HCT116 (cell line): Measurements from ENCODE around the gene PAQR4. TPM values are rescaled to one million over a fixed set of nuclear protein-coding genes. Genes with fewer than 3 reads are reported as not detected.

ENCODE experiments used
- ATAC-seq: fragments of 200-7000 bp; cut with Tn5 transposase; 2 replicates; pipeline ENCODE4 v1.9.1; 2020; ENCODE audit warnings: mild to moderate bottlenecking, moderate library complexity
- BruUV-seq: library from RNA; stranded (reverse); fragments of 400-500 nt; replicated peaks from 2 replicates; lab custom pipeline; 2021; lab: Mats Ljungman, UMichigan
- CTCF ChIA-PET: fragments of 300-600 bp; sonication (Branson Sonifier 250); formaldehyde crosslinking; loops from one replicate; lab custom pipeline; 2021; ENCODE audit warnings: antibody characterized with exemption; lab: Charles Lee
- POLR2A ChIA-PET: fragments of 300-600, 350-600 bp; sonication (Branson Sonifier 250); formaldehyde crosslinking; loops from one replicate; lab custom pipeline; 2021; ENCODE audit warnings: antibody characterized with exemption; lab: Charles Lee
- RAD21 ChIA-PET, 2 experiments: fragments of 300-600 bp; sonication (Branson Sonifier 250); formaldehyde crosslinking; loops; one replicate each; lab custom pipeline; 2023; ENCODE audit warnings: low total read pairs in 2 of 2; ENCODE audit not compliant: uncharacterized antibody in 2 of 2, unreplicated experiment in 2 of 2, low non-redundant PET in 1 of 2; lab: Charles Lee
- DNase-seq: peaks from one replicate; pipeline ENCODE4 v3.0.0-alpha.2; 2010; ENCODE audit warnings: low read depth, low spot score
- H2AFZ ChIP-seq: fragments of 200-600 bp; shearing (Covaris generic), sonication (generic); 2 replicates; pipeline ENCODE4 v1.6.1; 2017; ENCODE audit warnings: low read depth, mixed run types, mixed read lengths, antibody characterized with exemption, low read length; ENCODE audit not compliant: poor library complexity, severe bottlenecking
- H3K27ac ChIP-seq: 2 replicates; pipeline ENCODE4 v1.5.1; 2012; ENCODE audit warnings: low read depth, low read length
- H3K27me3 ChIP-seq: fragments of 200-600 bp; sonication (generic); 2 replicates; pipeline ENCODE4 v1.6.1; 2016; ENCODE audit warnings: mixed run types, low read length, mixed read lengths; ENCODE audit not compliant: insufficient read depth
- H3K36me3 ChIP-seq, 2 experiments: fragments of 200-500 bp in 1 of 2; fragments of 200-600 bp in 1 of 2; sonication (Bioruptor generic) in 1 of 2; sonication (generic) in 1 of 2; 2 replicates each; pipeline versions ENCODE4 v1.5.1 to v1.6.1; 2014 to 2016; ENCODE audit warnings: low read length in 2 of 2, inconsistent platforms in 1 of 2, mixed read lengths in 1 of 2, mixed run types in 1 of 2; ENCODE audit not compliant: insufficient read depth in 2 of 2, control insufficient read depth in 1 of 2
- H3K4me1 ChIP-seq, 2 experiments: fragments of 200-600 bp in 1 of 2; sonication (generic) in 1 of 2; 2 replicates each; pipeline versions ENCODE4 v1.5.1 to v1.6.1; 2012 to 2017; ENCODE audit warnings: low read length in 2 of 2, inconsistent platforms in 1 of 2, mild to moderate bottlenecking in 1 of 2, mixed read lengths in 1 of 2, mixed run types in 1 of 2, moderate library complexity in 1 of 2; ENCODE audit not compliant: insufficient read depth in 2 of 2, control insufficient read depth in 1 of 2
- H3K4me2 ChIP-seq: fragments of 200-600 bp; sonication (generic); 2 replicates; pipeline ENCODE4 v1.6.1; 2017; ENCODE audit warnings: mixed run types, low read length, mixed read lengths
- H3K4me3 ChIP-seq, 2 experiments: fragments of 200-600 bp in 1 of 2; sonication (generic) in 1 of 2; replicated peaks in 1 of 2; 2 replicates each; pipeline ENCODE4 v1.5.1; 2011 to 2016; ENCODE audit warnings: low read length in 2 of 2, control low read depth in 1 of 2, low read depth in 1 of 2, mild to moderate bottlenecking in 1 of 2, mixed read lengths in 1 of 2, mixed run types in 1 of 2
- H3K79me2 ChIP-seq: fragments of 200-600 bp; sonication (generic); 2 replicates; pipeline ENCODE4 v1.6.1; 2017; ENCODE audit warnings: mild to moderate bottlenecking, mixed run types, low read length, moderate library complexity, mixed read lengths; ENCODE audit not compliant: insufficient read depth
- H3K9ac ChIP-seq: fragments of 200-600 bp; sonication (generic); 2 replicates; pipeline ENCODE4 v1.6.1; 2016; ENCODE audit warnings: low read length, mixed read lengths
- H3K9me2 ChIP-seq: fragments of 200-600 bp; sonication (generic), shearing (Covaris generic); 2 replicates; pipeline ENCODE4 v1.6.1; 2017; ENCODE audit warnings: mixed run types, mild to moderate bottlenecking, moderate library complexity; ENCODE audit not compliant: insufficient read depth
- H3K9me3 ChIP-seq, 2 experiments: fragments of 200-500 bp in 1 of 2; fragments of 200-600 bp in 1 of 2; sonication (Bioruptor generic) in 1 of 2; sonication (generic) in 1 of 2; 2 replicates each; pipeline ENCODE4 v1.6.1; 2014 to 2017; ENCODE audit warnings: low read length in 2 of 2, mixed read lengths in 2 of 2, inconsistent platforms in 1 of 2, low read depth in 1 of 2, mild to moderate bottlenecking in 1 of 2, mixed run types in 1 of 2, moderate library complexity in 1 of 2; ENCODE audit not compliant: control insufficient read depth in 1 of 2, insufficient read depth in 1 of 2
- H4K20me1 ChIP-seq: fragments of 200-600 bp; sonication (generic), shearing (Covaris generic); 2 replicates; pipeline ENCODE4 v1.6.1; 2017; ENCODE audit warnings: mixed run types, mild to moderate bottlenecking, moderate library complexity; ENCODE audit not compliant: insufficient read depth
- CEBPB ChIP-seq: IDR thresholded peaks from 2 replicates; pipeline ENCODE4 v1.6.1; 2012; ENCODE audit warnings: low read depth
- ELF1 ChIP-seq: IDR thresholded peaks from 2 replicates; pipeline ENCODE4 v1.6.1; 2012; ENCODE audit warnings: low read depth, borderline replicate concordance
- EZH2 ChIP-seq: fragments of 200-600 bp; sonication (generic); IDR thresholded peaks from 2 replicates; pipeline ENCODE4 v1.6.1; 2017; ENCODE audit warnings: antibody characterized with exemption, mixed run types
- EZH2phosphoT487 ChIP-seq: fragments of 200-600 bp; IDR thresholded peaks from 2 replicates; pipeline ENCODE4 v1.6.1; 2018; ENCODE audit warnings: antibody characterized with exemption, borderline replicate concordance
- FOSL1 ChIP-seq: IDR thresholded peaks from 2 replicates; pipeline ENCODE4 v1.6.1; 2012; ENCODE audit warnings: low read depth
- POLR2AphosphoS5 ChIP-seq: IDR thresholded peaks from 2 replicates; pipeline ENCODE4 v1.6.1; 2011; ENCODE audit warnings: mild to moderate bottlenecking, low read depth, low read length, moderate library complexity
- RAD21 ChIP-seq: IDR thresholded peaks from 2 replicates; pipeline ENCODE4 v1.6.1; 2012; ENCODE audit warnings: low read depth, mild to moderate bottlenecking
- REST ChIP-seq: IDR thresholded peaks from 2 replicates; pipeline ENCODE4 v1.6.1; 2012; ENCODE audit warnings: low read depth
- SP1 ChIP-seq: IDR thresholded peaks from 2 replicates; pipeline ENCODE4 v1.6.1; 2012; ENCODE audit warnings: low read depth
- TCF7L2 ChIP-seq: IDR thresholded peaks from 2 replicates; pipeline ENCODE4 v1.7.0; 2011; ENCODE audit warnings: borderline replicate concordance, inconsistent platforms; ENCODE audit not compliant: insufficient read depth, insufficient read length; ENCODE audit errors: extremely low read depth
- YY1 ChIP-seq: IDR thresholded peaks from 2 replicates; pipeline ENCODE4 v1.6.1; 2011; ENCODE audit warnings: low read length, low read depth, moderate library complexity, mild to moderate bottlenecking; ENCODE audit not compliant: insufficient replicate concordance; ENCODE audit errors: extremely low read depth
- ZFX ChIP-seq: fragments of 450-650 bp; IDR thresholded peaks from 2 replicates; pipeline ENCODE4 v1.6.1; 2017
- ZNF274 ChIP-seq: fragments of 200-500 bp; sonication (Bioruptor generic); IDR thresholded peaks from 2 replicates; pipeline ENCODE4 v1.6.1; 2014; ENCODE audit warnings: mild to moderate bottlenecking, low read depth, low read length, inconsistent platforms
- intact Hi-C: fragments of 100-400 bp; cut with micrococcal nuclease; formaldehyde crosslinking; loops from 2 replicates; pipeline ENCODE4 v1.10.0; 2022
- total RNA-seq: library from RNA; stranded (reverse); gene quantifications from one replicate; pipeline ENCODE4 v1.2.1, GENCODE V29; 2021; ENCODE audit not compliant: unreplicated experiment
- TF ChIP-seq, protein P1 (sequence below): IDR thresholded peaks from 2 replicates; pipeline ENCODE4 v1.6.1; 2011; ENCODE audit warnings: mild to moderate bottlenecking, low read length, moderate library complexity; ENCODE audit not compliant: insufficient replicate concordance; ENCODE audit errors: extremely low read depth
- TF ChIP-seq, protein P2 (sequence below), 3 experiments: fragments of 200-600 bp in 1 of 3; sonication (generic) in 1 of 3; IDR thresholded peaks in 2 of 3; conservative IDR thresholded peaks in 1 of 3; 2 replicates each; pipeline ENCODE4 v1.5.1; 2012 to 2017; ENCODE audit warnings: low read depth in 2 of 3, low read length in 2 of 3, antibody characterized with exemption in 1 of 3, borderline replicate concordance in 1 of 3, control low read depth in 1 of 3, mild to moderate bottlenecking in 1 of 3, mixed read lengths in 1 of 3, mixed run types in 1 of 3, moderate library complexity in 1 of 3; ENCODE audit not compliant: insufficient read depth in 1 of 3

Gene PAQR4
- total RNA-seq, 1 experiment from 2014 or later = 45.6 TPM

DNA sequence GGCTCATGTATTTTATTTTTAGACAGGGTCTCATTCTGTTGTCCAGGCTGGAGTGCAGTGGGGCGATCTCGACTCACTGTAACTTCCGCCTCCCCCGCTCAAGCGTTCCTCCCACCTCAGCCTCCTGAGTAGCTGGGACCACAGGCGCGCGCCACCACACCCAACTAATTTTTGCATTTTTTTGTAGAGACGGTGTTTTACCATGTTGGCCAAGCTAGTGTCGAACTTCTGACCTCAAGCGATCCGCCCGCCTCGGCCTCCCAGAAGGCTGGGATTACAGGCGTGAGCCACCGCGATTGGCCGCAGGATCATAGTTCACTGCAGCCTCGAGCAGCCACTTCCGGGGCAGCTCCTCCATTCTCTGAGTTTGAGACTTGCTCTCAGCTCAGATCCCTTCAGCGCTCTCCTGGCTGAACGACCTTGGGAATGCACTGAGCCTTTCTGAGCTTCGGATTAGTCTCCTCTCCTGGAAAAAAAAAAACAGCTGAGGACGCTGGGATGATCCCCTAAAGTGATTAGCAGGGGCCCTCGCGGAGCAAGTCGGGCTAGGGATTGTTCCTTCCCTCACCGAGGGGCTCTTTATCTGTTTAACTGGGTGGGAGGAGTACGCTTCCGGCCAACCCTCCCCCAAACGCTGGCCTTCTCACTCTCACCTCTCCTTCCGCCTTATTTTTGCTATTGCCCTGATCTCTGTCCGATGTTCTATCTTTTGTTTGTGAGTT is 12.2 kb downstream of the PAQR4 start:
- ChIA-PET RAD21 (no interaction called here), CTCF (interaction anchor here (1.0 to 1.4 kb wide), 3 partner anchors 17 to 50 kb away, joined by 3 to 4 read pairs (median 3); partner anchors contain the start of gene KREMEN2), POLR2A (interaction anchor here (0.7 to 2.8 kb wide), 7 partner anchors 9 to 76 kb away, joined by 3 to 11 read pairs (median 5); partner anchors contain the start of genes HCFC1R1, THOC6 and TNFRSF12A)
- H3K9me3 ChIP-seq = no peaks in the 10 kb centered on the region
- peaks cover 0 to 17% of the 10 kb centered on the region in 2 experiments; a peak in 2 of 4 replicates for H3K36me3 ChIP-seq
- H3K4me3 ChIP-seq = peak overlapping the region; percentile 89 to 99
- H3K27ac ChIP-seq = peak overlapping the region; percentile 93
- H3K79me2 ChIP-seq = peaks cover 37% of the 10 kb centered on the region
- ATAC-seq = no peak; the same call in 1 of the 2 replicates
- peak overlapping the region; percentile 86 for H3K4me2 ChIP-seq
- no peaks in the 10 kb centered on the region for H4K20me1 ChIP-seq
- peaks cover 24 to 44% of the 10 kb centered on the region in 2 experiments for H3K4me1 ChIP-seq
- H3K9ac ChIP-seq = peak overlapping the region; percentile 99
- no peaks in the 10 kb centered on the region for H3K9me2 ChIP-seq
- H2AFZ ChIP-seq = no peak overlapping the region
- BruUV-seq = no TSS peak
- no peaks in the 10 kb centered on the region for H3K27me3 ChIP-seq
- TF ChIP-seq ZFX (no peak), FOSL1 (no peak), SP1 (no peak), EZH2phosphoT487 (no peak), ELF1 (no peak), EZH2 (no peak), RAD21 (no peak), TCF7L2 (no peak), POLR2AphosphoS5 (no peak), CEBPB (no peak), YY1 (no peak), ZNF274 (no peak), REST (no peak)
- TF ChIP-seq, protein P1, sequence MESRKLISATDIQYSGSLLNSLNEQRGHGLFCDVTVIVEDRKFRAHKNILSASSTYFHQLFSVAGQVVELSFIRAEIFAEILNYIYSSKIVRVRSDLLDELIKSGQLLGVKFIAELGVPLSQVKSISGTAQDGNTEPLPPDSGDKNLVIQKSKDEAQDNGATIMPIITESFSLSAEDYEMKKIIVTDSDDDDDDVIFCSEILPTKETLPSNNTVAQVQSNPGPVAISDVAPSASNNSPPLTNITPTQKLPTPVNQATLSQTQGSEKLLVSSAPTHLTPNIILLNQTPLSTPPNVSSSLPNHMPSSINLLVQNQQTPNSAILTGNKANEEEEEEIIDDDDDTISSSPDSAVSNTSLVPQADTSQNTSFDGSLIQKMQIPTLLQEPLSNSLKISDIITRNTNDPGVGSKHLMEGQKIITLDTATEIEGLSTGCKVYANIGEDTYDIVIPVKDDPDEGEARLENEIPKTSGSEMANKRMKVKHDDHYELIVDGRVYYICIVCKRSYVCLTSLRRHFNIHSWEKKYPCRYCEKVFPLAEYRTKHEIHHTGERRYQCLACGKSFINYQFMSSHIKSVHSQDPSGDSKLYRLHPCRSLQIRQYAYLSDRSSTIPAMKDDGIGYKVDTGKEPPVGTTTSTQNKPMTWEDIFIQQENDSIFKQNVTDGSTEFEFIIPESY = no peak
- TF ChIP-seq, protein P2, sequence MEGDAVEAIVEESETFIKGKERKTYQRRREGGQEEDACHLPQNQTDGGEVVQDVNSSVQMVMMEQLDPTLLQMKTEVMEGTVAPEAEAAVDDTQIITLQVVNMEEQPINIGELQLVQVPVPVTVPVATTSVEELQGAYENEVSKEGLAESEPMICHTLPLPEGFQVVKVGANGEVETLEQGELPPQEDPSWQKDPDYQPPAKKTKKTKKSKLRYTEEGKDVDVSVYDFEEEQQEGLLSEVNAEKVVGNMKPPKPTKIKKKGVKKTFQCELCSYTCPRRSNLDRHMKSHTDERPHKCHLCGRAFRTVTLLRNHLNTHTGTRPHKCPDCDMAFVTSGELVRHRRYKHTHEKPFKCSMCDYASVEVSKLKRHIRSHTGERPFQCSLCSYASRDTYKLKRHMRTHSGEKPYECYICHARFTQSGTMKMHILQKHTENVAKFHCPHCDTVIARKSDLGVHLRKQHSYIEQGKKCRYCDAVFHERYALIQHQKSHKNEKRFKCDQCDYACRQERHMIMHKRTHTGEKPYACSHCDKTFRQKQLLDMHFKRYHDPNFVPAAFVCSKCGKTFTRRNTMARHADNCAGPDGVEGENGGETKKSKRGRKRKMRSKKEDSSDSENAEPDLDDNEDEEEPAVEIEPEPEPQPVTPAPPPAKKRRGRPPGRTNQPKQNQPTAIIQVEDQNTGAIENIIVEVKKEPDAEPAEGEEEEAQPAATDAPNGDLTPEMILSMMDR (IDR thresholded peaks at IDR 0.05 in 2 of 3, conservative IDR thresholded peaks at IDR 0.05 in 1 of 3; ENCODE audit: borderline replicate concordance in 1 of 3, insufficient read depth in 1 of 3, low read depth in 2 of 3, low read length in 2 of 3) = no peak
- intact Hi-C loops = loop anchor here (5.0 kb wide), 1 partner anchor 41 kb away; the partner anchor contains the start of genes HCFC1R1, THOC6 and TNFRSF12A
- no peak for DNase-seq
